HTERT RPE-1 (cell line): ENCODE data around the gene STX7.

Experiments
- in situ Hi-C: fragments of 300-500 bp; cut with MboI; formaldehyde crosslinking; loops from 4 replicates; pipeline ENCODE4 v1.14.3; 2020; ENCODE audit warnings: low sequenced_read_pairs

Gene STX7

DNA sequence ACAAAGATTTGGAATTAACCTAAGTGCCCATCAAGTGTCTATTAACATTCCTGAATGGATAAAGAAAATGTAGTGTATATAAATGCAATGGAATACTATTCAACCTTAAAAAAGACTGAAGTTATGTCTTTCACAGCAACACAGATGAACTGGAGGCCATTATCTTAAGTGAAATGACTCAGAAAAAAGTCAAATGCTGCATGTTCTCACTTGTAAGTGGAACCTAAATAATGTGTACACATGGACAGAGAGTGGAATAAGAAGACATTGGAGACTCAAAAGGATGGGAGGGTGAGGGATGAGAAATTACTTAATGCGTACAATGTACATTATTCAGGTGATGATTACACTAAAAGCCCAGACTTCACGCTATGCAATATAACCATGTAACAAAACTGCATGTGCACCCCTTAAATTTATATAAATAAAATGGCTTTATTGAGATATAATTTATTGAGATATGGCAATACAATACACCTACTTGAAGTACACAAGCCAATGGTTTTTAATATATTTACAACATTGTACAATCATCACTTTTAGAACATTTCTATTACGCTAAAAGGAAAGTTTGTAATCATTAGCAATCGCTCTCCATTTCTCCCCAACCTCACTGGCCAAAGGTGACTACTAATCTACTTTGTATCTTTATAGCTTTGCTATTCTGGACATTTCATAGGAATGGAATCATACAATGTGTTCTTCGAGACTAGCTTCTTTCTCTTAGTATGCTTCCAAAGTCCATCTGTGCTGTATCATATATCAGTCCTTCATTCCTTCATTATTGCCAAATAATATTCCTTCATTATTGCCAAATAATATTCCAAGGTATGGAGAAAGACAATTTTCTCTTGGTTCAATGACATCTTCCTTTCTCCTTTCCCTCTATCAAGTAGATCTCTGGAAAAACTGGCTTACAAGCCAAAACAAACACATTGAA is 5.8 kb downstream of the STX7 start:
- in situ Hi-C loops, result no loop called here

DNA sequence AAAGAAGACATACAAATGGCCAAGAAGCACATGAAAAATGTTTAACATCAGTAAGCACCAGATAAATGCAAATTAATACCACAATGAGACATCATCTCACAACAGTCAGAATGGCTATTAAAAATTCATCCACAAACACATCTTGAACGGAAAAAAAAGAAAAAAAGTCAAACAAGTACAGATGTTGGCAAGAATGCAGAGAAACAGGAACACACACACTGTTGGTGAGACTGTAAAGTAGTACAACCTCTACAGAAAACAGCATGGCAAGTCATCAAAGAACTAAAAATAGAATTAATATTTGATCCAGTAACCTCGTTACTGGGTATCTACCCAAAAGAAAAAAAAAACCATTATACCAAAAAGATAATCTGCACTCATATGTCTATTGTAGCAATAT is 6.5 kb downstream of the STX7 start:
- in situ Hi-C loops, result no loop called here

DNA sequence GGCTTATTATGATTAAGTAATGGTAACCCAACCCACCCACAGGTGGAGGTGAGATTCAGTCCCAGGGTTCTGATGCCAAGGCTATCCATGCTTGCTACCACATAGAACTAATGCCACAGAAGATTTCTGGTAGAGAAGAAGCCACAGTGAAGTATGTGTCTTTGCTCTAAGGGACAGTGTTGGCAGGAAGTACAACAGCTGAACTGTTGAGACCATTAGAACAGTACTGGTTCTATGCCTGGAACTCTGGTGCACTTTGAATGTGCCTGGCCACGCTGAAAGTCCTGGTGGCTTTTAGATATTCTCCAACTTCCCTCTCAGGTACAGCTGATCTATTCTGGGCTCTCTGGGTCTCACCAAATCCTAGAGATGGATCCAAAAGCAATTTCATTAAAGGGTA is 7.8 kb downstream of the STX7 start:
- in situ Hi-C loops, result no loop called here

DNA sequence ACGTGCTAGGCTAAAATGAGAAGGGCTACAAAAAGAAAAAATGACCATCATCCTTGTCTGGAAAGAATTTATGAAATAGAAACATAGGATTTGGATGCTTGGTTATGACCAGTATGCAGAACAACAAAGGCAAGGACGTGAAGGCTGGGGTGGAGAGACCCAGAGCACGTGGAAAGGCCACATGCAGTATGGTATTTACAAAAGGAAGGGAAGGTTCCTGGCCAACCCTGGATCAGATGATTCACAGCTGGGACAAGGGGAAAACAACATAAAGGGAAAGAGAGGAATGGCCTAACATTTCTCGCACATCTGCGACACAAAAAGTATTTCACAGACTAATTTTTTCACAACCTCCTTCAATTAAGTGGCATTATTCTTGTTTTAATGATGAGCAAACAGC is 8.2 kb downstream of the STX7 start:
- in situ Hi-C loops, result no loop called here

DNA sequence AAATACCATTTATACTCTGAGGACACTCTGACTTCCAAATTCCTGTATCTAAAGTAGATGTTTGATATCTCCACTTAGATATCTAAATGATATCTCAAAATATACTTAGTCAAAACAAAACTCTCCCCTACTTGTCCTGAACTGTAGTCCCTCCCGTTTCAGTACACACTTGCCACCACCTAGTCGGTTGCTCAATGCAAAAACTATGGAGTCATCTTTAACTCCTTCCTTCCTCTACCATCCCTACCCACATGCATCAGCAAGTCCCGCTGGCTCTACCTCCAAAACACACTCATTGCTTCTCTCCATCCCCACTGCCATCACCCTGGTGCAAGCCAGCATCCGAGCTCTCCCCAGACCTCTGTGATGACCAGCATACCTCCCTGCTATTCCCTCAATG is 13.2 kb downstream of the STX7 start:
- in situ Hi-C loops, result loop anchor here (25.0 kb wide), 1 partner anchor 212 kb away; no protein-coding TSS in a partner anchor

DNA sequence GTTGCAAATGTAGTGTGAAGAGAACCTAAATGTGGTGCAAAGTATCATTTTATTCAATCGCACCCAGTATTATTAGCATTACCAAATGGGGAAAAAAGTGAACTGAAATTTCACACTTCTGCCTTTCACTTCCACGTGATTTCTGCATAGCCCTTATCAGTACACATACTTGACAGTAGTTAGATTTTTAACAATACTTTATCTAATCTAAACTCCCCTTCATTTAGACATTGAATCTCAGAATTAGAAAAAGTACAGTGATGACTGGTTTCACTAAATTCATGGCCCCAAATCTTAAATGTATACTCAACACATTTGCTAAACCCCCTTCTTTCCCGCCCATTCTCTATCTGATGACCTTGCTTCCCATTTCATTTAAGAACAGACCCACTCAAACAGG is 14.3 kb downstream of the STX7 start:
- in situ Hi-C loops, result loop anchor here (25.0 kb wide), 1 partner anchor 211 kb away; no protein-coding TSS in a partner anchor

DNA sequence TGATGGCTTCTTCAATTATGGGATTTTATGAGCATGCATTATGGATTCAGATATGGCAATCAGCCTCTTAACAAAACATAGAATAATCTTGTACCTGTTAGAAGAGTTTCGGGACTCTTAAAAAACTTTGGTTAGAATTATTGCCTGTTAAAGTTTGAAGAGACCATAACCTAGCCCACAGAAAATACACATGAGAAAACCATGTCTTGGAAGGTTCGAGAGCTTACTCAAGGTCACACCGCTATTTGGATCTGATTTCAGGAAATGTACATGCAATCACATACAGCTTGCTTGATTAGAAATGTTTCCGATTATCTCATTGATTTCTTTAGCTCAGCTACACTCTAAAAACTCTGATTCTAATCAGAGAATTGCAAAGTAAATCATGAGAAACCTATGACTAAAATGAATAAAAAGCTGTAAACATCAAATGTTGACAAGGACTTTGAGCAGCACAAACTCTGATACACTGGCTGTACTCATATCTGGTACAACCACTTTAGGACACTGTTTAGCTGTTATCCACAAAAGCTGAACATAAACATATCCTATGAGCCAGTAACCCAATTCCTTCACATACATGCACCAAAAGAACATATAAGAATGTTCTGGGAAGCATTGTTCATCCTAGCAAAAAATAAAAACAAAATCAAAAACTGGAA is 16.3 kb downstream of the STX7 start:
- in situ Hi-C loops, result loop anchor here (25.0 kb wide), 1 partner anchor 209 kb away; no protein-coding TSS in a partner anchor

DNA sequence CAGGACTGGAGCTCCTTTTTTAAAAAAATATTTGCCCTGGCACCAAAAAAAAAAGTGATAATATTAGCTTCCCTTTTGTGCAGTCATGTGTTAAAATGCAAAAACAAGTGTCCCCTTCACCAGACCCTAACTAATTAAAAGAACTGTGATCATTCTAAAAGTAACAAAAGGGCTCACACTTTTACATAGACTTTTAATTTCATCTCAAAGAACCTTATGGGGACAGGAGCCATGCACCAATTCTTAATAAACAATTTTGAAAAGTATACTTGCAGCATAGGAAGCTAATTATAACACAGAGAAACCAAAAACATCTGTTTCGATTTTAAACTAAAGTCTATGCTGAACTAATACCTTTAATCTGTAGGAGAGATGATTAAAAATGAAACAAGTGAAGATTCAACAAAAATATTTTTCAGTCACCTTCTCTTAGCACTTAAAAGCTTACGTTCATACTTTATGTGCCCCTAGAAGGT is 17.3 kb downstream of the STX7 start:
- in situ Hi-C loops, result loop anchor here (25.0 kb wide), 1 partner anchor 208 kb away; no protein-coding TSS in a partner anchor

DNA sequence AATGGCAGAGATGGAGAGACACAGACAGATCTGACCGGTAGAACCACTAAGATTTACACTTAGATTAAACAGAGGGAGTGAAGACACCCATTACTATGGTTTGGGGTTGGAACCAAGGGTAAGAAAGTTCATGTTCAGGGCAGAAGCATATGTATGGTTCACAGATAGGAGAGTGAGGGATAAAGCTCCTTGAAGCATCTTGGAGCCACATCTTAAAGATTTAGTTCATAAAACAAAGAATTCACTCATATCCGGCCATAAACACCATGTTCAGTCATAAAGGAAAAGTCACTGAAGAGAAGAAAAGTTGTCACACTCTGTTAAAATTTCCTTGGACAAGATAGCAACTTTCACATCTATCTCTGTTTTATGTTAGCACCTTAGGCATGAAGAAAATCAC is 18.0 kb downstream of the STX7 start:
- in situ Hi-C loops, result loop anchor here (25.0 kb wide), 1 partner anchor 208 kb away; no protein-coding TSS in a partner anchor

DNA sequence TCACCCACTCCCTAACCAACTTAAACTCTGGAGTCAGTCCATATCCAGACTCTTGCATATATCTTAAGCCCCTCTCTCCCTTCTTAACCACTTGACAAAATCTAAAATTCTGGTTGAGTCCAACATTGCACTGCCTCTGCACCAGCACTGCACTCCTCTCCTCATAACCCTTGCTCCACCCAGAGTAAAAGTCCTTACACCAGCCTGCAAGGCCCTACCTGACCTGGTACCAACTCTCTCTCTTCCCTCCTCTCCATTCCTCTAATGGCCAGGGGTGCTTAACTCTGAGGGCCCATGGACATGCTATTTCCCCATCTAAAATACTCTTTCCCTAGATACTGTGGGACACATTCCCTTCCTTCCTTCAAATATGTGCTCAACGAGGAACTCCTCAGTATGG is 21.0 kb downstream of the STX7 start:
- in situ Hi-C loops, result loop anchor here (25.0 kb wide), 1 partner anchor 205 kb away; no protein-coding TSS in a partner anchor

DNA sequence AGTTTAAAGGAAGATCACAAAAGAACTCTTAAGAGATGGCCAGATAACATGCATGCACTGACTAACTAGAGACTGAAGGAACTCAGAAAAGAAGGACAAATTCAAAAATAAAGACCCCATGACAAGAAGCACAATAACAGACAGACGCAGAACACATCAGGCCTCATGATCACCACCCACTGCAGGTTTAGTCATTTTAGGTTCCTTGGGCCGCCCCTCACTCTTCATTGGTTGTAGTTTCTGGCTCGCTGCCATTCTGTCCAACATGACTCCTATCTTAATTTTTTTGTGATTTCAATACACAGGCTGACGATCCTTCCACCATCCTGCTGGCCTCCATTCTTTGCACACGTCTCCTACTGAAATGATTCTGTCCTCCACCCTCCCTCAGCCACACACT is 21.6 kb downstream of the STX7 start:
- in situ Hi-C loops, result loop anchor here (25.0 kb wide), 1 partner anchor 204 kb away; no protein-coding TSS in a partner anchor

DNA sequence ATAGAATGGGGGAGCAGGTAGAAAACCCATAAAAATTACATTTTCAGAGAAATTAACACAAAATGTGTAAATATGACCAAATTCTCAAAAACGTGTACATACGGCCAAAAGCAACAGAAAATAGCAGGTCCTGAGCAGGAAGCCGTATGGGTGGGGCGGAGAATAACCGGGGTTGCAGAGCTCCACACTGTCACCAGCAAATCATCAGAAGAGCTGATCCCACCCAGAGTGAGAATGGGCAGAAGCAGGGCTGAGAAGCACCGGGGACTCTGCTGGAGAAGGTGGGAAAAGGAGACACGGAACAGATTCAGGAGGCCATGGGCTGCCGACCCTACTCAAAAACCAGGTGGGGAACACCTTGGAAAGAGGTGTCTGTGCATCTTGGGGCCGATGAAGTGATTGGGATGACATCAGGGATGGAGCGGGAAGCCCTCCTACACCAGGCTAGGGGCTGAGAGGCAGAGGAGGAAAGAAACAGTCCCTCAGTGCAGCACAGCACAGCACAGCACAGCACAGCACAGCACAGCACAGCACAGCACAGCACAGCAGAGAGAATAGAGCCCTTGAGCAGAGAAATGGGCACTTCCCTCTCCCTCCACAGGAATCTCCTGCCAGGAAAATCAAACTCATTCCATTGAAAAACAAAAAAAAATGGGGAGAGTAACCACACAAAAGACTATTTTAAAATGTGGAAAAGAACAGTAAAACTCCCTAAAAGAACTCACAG is 22.3 kb downstream of the STX7 start:
- in situ Hi-C loops, result loop anchor here (25.0 kb wide), 1 partner anchor 203 kb away; no protein-coding TSS in a partner anchor

DNA sequence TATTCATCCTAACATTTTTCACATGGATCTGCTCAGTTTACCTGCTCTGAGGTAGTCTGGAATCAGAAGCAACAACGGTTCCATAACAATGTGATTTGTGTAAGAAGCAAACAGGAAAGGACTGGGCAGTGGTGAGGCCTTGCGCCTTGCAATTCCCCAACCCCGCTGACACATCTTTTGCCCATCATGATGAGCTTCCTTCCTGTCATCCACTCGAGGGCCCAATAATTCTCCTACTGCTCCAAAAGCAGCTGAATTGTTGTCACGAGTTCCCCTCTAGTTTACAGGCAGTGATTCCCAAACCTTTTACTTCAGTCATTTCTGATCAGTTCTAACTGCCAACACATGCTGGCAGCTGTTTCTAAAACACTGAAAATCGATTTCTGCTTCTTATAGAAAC is 22.9 kb downstream of the STX7 start:
- in situ Hi-C loops, result loop anchor here (25.0 kb wide), 1 partner anchor 203 kb away; no protein-coding TSS in a partner anchor

DNA sequence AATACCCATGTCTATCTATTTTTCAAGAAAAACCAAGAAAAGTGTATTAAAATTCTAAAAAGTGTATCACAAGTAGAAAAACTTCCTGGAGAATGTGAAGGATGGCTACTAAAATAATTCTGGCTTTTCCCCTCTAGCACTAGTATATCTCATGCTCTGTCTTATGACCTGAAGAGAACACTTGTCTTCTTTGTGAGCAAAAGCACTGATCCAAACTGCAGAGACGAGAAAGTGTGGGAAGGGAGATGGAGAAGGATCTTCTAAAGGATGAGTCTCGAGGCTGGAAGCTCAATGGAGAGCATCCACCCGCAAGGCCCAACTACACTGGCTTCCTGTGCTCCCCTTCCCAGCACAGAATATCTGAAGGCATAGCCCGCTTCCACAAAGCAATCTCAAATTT is 23.5 kb downstream of the STX7 start:
- in situ Hi-C loops, result loop anchor here (25.0 kb wide), 1 partner anchor 202 kb away; no protein-coding TSS in a partner anchor

DNA sequence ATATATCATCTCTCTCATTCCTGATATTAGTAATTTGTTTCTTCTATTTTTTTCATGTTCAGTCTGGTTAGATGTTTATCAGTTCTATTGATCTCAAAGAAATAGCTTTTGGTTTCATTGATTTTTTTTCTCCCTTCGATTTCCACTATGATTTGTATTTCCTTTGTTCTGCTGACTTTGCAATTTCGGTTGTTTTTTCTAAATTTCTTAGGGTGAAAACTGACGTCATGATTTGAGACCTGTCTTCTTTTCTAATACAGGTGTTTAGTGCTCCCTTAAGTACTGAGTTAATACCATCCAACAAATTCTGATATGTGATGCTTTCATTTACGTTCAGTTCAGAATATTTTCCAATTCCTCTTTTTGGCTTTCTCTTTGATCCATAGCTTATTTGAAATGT is 25.2 kb downstream of the STX7 start:
- in situ Hi-C loops, result loop anchor here (25.0 kb wide), 1 partner anchor 200 kb away; no protein-coding TSS in a partner anchor

DNA sequence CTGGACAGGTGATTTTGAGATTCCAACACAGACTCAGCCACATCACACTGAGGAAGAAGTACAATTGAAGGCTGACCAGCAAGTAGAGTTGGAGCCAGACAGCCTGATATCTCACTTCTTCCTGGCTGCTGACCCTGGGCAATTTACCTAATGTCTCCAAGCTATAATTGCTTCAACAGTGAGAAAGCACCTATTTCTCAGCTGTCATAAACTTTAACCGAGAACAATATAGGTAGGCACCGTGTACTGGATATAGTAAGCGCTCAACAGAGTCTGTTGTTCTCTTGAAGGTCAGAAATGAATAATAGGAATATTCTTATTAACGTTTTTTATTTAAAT is 28.3 kb downstream of the STX7 start:
- in situ Hi-C loops, result loop anchor here (25.0 kb wide), 1 partner anchor 197 kb away; no protein-coding TSS in a partner anchor

DNA sequence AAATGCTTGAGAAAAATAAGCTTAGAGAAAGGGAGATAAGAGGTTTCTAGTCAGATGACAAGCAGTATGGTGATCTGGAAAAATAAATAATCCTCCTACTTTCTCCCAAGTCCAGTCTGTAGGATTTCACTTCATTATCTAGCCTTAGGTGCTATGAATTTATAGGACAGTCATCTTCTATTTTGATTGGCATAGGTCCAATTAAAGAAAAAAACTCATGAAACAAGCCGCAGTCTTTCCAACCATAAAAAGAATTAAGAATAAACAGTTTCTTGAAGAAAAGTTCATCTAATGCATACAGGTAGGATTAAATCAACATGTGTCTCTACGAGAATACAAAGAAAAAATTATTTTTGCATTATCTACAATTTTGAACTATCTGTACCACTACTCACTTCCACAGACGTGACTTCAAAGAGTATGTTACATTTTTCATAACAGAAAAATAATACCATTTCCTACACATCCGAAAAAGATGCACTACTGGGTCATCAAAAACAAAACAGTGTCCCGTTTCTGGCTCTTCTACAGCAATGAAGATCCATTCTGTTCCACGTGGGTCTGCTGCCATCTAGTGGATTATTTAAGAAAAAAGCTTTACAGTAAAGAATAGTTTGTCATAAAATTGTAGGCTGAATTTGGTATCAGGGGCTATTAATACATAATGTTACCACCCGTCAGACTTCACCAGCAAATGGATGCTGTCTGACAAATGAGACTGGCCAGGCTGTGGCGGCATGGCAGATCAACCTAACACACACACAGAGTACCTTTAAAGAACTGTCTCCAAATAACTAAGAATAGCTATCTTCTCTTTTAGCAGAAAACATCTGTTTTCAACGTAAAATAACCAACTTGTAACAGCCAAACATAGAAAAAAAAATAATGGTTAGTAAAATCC is 28.9 kb downstream of the STX7 start:
- in situ Hi-C loops, result loop anchor here (25.0 kb wide), 1 partner anchor 197 kb away; no protein-coding TSS in a partner anchor

DNA sequence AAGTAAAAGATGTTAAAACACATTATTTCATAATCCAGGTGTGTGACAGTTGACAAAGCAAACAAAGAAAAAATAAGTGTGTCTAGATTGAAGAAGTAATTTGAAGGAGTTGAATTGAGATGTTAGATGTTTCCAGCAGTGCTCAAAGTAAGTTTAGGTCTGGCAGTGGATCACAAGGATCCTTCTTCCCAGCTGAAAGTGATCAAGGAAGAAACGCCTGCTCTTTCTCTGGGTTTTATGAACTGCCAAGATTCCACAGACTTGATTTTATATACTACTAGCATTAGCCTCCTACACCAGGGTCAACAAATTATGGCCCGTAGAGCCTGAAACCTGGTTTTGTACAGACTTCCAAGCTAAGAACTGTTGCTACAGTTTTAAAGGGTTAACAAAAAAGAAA is 30.3 kb downstream of the STX7 start:
- in situ Hi-C loops, result loop anchor here (25.0 kb wide), 1 partner anchor 195 kb away; no protein-coding TSS in a partner anchor

DNA sequence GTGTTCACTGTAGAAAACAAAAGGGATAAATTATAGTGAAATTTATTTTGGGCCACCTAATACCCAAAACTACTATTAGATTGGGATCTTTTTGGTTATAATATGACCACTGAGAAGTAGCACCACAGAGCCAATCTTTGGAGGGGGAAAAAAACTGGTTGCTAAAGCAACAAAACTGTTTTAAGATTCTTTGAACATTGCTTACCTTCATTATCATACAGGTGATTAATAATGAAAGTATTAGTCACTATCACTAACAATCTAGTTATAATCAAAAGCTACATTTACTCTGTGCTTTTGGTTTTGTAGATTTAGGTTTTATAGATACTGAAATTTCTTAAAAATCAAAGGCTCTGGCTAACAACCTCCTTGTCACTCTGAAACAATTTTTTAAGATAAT is 31.7 kb downstream of the STX7 start:
- in situ Hi-C loops, result loop anchor here (25.0 kb wide), 1 partner anchor 194 kb away; no protein-coding TSS in a partner anchor
